ENCODE measurements around the gene SLC16A3.

DNA sequence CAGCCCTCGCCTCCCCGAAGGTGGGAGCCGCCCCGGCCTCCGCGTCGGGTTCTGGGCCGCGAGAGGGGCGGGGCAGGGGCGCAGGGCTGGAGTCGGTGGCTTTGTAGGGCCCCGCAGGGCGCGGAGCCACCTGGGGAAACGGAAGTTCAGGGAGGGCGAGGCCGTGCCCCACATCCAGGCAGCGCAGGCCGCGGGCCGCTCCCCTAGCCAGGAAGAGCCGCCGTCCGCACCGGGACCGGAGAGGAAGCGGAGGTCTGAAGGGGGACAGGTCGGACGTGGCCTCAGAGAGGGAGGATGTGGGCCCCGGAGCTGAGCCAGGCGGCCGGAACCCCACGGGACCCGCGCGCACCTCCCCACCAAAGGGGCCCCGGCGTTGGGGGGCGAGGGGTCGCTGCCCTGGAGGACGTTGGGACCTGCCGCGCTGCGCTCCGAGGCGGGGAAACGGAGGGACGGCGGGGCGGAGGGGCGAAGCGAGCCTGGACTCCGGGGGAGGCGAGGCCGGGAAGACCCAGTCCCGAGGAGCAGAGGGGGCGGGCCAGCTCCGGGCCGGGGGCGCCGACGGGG is 482 bp upstream of the SLC16A3 start:
- TF ChIP-seq HMGA2 (CRISPR knock-in tag; IDR thresholded peaks at IDR 0.05) (no peak), ETV6 (CRISPR knock-in tag; IDR thresholded peaks at IDR 0.05) (no peak), TCF7 (CRISPR knock-in tag; IDR thresholded peaks at IDR 0.05; ENCODE audit: low read depth) (no peak), ZNF416 (CRISPR knock-in tag; IDR thresholded peaks at IDR 0.05) (no peak), CREB1 (CRISPR knock-in tag; IDR thresholded peaks at IDR 0.05) (no peak), SP1 (CRISPR knock-in tag; conservative IDR thresholded peaks at IDR 0.05) (peak; percentile 31; the same call in 1 of the 2 replicates), ZNF425 (CRISPR knock-in tag; conservative IDR thresholded peaks at IDR 0.05) (no peak), ATF3 (CRISPR knock-in tag; conservative IDR thresholded peaks at IDR 0.05) (no peak)
- TF ChIP-seq, protein P1, sequence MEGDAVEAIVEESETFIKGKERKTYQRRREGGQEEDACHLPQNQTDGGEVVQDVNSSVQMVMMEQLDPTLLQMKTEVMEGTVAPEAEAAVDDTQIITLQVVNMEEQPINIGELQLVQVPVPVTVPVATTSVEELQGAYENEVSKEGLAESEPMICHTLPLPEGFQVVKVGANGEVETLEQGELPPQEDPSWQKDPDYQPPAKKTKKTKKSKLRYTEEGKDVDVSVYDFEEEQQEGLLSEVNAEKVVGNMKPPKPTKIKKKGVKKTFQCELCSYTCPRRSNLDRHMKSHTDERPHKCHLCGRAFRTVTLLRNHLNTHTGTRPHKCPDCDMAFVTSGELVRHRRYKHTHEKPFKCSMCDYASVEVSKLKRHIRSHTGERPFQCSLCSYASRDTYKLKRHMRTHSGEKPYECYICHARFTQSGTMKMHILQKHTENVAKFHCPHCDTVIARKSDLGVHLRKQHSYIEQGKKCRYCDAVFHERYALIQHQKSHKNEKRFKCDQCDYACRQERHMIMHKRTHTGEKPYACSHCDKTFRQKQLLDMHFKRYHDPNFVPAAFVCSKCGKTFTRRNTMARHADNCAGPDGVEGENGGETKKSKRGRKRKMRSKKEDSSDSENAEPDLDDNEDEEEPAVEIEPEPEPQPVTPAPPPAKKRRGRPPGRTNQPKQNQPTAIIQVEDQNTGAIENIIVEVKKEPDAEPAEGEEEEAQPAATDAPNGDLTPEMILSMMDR (IDR thresholded peaks at IDR 0.05): no peak
- TF ChIP-seq, protein P2, sequence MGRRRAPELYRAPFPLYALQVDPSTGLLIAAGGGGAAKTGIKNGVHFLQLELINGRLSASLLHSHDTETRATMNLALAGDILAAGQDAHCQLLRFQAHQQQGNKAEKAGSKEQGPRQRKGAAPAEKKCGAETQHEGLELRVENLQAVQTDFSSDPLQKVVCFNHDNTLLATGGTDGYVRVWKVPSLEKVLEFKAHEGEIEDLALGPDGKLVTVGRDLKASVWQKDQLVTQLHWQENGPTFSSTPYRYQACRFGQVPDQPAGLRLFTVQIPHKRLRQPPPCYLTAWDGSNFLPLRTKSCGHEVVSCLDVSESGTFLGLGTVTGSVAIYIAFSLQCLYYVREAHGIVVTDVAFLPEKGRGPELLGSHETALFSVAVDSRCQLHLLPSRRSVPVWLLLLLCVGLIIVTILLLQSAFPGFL (CRISPR knock-in tag; IDR thresholded peaks at IDR 0.05; ENCODE audit: borderline replicate concordance): no peak
- TF ChIP-seq, protein P3, sequence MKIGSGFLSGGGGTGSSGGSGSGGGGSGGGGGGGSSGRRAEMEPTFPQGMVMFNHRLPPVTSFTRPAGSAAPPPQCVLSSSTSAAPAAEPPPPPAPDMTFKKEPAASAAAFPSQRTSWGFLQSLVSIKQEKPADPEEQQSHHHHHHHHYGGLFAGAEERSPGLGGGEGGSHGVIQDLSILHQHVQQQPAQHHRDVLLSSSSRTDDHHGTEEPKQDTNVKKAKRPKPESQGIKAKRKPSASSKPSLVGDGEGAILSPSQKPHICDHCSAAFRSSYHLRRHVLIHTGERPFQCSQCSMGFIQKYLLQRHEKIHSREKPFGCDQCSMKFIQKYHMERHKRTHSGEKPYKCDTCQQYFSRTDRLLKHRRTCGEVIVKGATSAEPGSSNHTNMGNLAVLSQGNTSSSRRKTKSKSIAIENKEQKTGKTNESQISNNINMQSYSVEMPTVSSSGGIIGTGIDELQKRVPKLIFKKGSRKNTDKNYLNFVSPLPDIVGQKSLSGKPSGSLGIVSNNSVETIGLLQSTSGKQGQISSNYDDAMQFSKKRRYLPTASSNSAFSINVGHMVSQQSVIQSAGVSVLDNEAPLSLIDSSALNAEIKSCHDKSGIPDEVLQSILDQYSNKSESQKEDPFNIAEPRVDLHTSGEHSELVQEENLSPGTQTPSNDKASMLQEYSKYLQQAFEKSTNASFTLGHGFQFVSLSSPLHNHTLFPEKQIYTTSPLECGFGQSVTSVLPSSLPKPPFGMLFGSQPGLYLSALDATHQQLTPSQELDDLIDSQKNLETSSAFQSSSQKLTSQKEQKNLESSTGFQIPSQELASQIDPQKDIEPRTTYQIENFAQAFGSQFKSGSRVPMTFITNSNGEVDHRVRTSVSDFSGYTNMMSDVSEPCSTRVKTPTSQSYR (CRISPR knock-in tag; IDR thresholded peaks at IDR 0.05): no peak
- TF ChIP-seq, protein P4, sequence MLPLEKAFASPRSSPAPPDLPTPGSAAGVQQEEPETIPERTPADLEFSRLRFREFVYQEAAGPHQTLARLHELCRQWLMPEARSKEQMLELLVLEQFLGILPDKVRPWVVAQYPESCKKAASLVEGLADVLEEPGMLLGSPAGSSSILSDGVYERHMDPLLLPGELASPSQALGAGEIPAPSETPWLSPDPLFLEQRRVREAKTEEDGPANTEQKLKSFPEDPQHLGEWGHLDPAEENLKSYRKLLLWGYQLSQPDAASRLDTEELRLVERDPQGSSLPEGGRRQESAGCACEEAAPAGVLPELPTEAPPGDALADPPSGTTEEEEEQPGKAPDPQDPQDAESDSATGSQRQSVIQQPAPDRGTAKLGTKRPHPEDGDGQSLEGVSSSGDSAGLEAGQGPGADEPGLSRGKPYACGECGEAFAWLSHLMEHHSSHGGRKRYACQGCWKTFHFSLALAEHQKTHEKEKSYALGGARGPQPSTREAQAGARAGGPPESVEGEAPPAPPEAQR (CRISPR knock-in tag; IDR thresholded peaks at IDR 0.05): no peak

Data from WTC11 (cell line).